ENCODE measurements around the gene ACTN4.
"Not testable (repeated sequence)": the region's sequence is repeated elsewhere in the genome, so short reads cannot be mapped to it uniquely, and the experiment has no call there.

- not testable (repeated sequence) for TF ChIP-seq CTCF, POLR2A (IDR thresholded peaks at IDR 0.05)
Measured at GRCh38 chr19:38771569-38771968, 124.1 kb downstream of the ACTN4 start.

All from heart left ventricle (tissue), 13 donors.